ENCODE results near the gene TPRX1. TPM values are rescaled to one million over a fixed set of nuclear protein-coding genes. Genes with fewer than 3 reads are reported as not detected.

TPRX1 gene
- total and polyA plus RNA-seq, 9 of the 15 experiments (the other 6 are each of a cell fraction or from before 2014, with no cell fraction given): not detected

GRCh38 chr19:47802521-47803043 is 1.8 kb downstream of the TPRX1 start (continued):
- TF ChIP-seq ZNF407 (IDR thresholded peaks at IDR 0.05; ENCODE audit: low read depth) (no peak), ZNF445 (CRISPR knock-in tag; IDR thresholded peaks at IDR 0.05; ENCODE audit: low read depth) (no peak)
